ENCODE results near the gene ULK4. TPM values are rescaled to one million over a fixed set of nuclear protein-coding genes. Genes with fewer than 3 reads are reported as not detected.

The ULK4 gene
- total and polyA plus RNA-seq, 2 of the 4 experiments (the other 2 are of a cell fraction) = 2.7 to 5.0 TPM

DNA sequence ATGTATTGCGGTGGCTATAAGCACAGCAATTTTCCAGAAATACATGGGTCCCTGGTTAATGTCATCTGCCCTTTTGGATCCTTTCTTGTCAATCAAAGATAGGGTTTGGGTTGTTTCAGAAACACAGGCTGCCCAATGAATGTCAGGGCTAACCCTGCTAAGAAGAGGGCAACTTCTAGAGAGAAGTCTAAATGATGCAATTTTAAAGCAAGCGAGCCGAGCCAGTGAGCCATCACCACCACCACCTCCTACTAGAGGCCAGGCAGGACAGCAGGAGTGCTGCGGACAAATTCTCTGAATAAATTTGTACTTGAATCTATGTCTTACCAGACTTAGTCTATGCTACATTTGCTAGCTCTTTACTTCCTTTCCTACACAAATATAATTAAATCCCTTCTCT, 514.2 kb downstream of the ULK4 start:
- Histone ChIP-seq H3K9me1 (ENCODE audit: insufficient read depth, low read length) (no peaks in the 10 kb centered on the region), H3K36me3 (ENCODE audit: control insufficient read depth, insufficient read depth, low read length) (no peaks in the 10 kb centered on the region), H3K56ac (ENCODE audit: extremely low read depth, insufficient read depth, low read length) (no peak overlapping the region), H4K20me1 (ENCODE audit: insufficient read depth, low read length) (no peaks in the 10 kb centered on the region), H3K4ac (ENCODE audit: low read depth, low read length) (no peak overlapping the region), H2BK15ac (ENCODE audit: low read depth, low read length) (no peak overlapping the region), H2AK9ac (replicated peaks; ENCODE audit: low read depth, low read length, poor library complexity) (no peak overlapping the region), H3K4me2 (ENCODE audit: low read depth, low read length) (no peak overlapping the region), H4K8ac (ENCODE audit: low read depth in 2 of 2, low read length in 2 of 2) (no peak overlapping the region), H2BK20ac (ENCODE audit: low read depth, low read length) (no peak overlapping the region), H3K4me3 (ENCODE audit: insufficient read depth, low read depth, low read length) (no peak overlapping the region), H3K23ac (ENCODE audit: low read depth, low read length) (no peak overlapping the region), H3K9me3 (ENCODE audit: control insufficient read depth, insufficient read depth, low read length) (no peaks in the 10 kb centered on the region), H3K14ac (replicated peaks; ENCODE audit: low read depth, low read length) (no peak overlapping the region), H2BK5ac (ENCODE audit: low read depth, low read length, poor library complexity, severe bottlenecking) (no peak overlapping the region), H3K9ac (ENCODE audit: low read depth, low read length) (no peak overlapping the region), H2BK120ac (ENCODE audit: low read depth, low read length) (no peak overlapping the region), H3K18ac (ENCODE audit: low read depth, low read length) (no peak overlapping the region), H4K5ac (ENCODE audit: low read depth, low read length) (no peak overlapping the region), H3K27me3 (ENCODE audit: control insufficient read depth, insufficient read depth, low read length) (no peaks in the 10 kb centered on the region), H3K79me1 (ENCODE audit: low read depth in 1 of 2, low read length in 2 of 2) (no peaks in the 10 kb centered on the region), H3K4me1 (ENCODE audit: control insufficient read depth, insufficient read depth, low read length) (no peaks in the 10 kb centered on the region), H3K27ac (ENCODE audit: insufficient read depth, low read length) (no peak overlapping the region), H4K91ac (ENCODE audit: insufficient read depth, low read depth, low read length) (no peak overlapping the region), H2AFZ (replicated peaks; ENCODE audit: low read length, poor library complexity) (no peak overlapping the region), H2AK5ac (ENCODE audit: low read depth, low read length) (no peak overlapping the region)
- WGBS, 2 experiments (ENCODE audit: extremely low coverage in 2 of 2, insufficient read length in 1 of 2) = 100% methylated on average over 1 of the region's 4 CpGs; no CpG with 5 or more reads in 1 of the 2 experiments
- intact Hi-C loops (cut with micrococcal nuclease) (no loop called here), in situ Hi-C loops (cut with MboI; ENCODE audit: low sequenced_read_pairs) (no loop called here), dilution Hi-C loops (cut with HindIII; ENCODE audit: low sequenced_read_pairs, unreplicated experiment) (no loop called here)
- CTCF ChIA-PET = interaction anchor here (0.7 kb wide), 1 partner anchor 21 kb away, joined by 3 read pairs; no protein-coding TSS in a partner anchor
- POLR2A ChIA-PET (ENCODE audit: unreplicated experiment) = no interaction called here
- TF ChIP-seq NFE2L2 (IDR thresholded peaks at IDR 0.05; ENCODE audit: low read depth, low read length) (no peak), FOS (IDR thresholded peaks at IDR 0.05; ENCODE audit: low read depth, low read length) (no peak), CEBPB (IDR thresholded peaks at IDR 0.05; ENCODE audit: low read depth, low read length) (no peak), CHD1 (IDR thresholded peaks at IDR 0.05; ENCODE audit: low read depth, low read length) (no peak), RCOR1 (IDR thresholded peaks at IDR 0.05; ENCODE audit: insufficient replicate concordance, low read length) (no peak), MXI1 (IDR thresholded peaks at IDR 0.05; ENCODE audit: borderline replicate concordance, low read depth, low read length) (no peak), POLR2A (IDR thresholded peaks at IDR 0.05; ENCODE audit: low read depth, low read length) (no peak), SMC3 (IDR thresholded peaks at IDR 0.05; ENCODE audit: low read depth, low read length) (no peak), RFX5 (IDR thresholded peaks at IDR 0.05; ENCODE audit: low read depth, low read length) (no peak), RAD21 (IDR thresholded peaks at IDR 0.05; ENCODE audit: low read length) (no peak)
- TF ChIP-seq, protein P1, sequence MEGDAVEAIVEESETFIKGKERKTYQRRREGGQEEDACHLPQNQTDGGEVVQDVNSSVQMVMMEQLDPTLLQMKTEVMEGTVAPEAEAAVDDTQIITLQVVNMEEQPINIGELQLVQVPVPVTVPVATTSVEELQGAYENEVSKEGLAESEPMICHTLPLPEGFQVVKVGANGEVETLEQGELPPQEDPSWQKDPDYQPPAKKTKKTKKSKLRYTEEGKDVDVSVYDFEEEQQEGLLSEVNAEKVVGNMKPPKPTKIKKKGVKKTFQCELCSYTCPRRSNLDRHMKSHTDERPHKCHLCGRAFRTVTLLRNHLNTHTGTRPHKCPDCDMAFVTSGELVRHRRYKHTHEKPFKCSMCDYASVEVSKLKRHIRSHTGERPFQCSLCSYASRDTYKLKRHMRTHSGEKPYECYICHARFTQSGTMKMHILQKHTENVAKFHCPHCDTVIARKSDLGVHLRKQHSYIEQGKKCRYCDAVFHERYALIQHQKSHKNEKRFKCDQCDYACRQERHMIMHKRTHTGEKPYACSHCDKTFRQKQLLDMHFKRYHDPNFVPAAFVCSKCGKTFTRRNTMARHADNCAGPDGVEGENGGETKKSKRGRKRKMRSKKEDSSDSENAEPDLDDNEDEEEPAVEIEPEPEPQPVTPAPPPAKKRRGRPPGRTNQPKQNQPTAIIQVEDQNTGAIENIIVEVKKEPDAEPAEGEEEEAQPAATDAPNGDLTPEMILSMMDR (conservative IDR thresholded peaks at IDR 0.05; ENCODE audit: low read depth, low read length) = no peak
- BruUV-seq (replicated peaks) = no TSS peak
- DNase-seq (no peak), ATAC-seq (ENCODE audit: low read depth) (no peak)
